Activated naive CD4-positive, alpha-beta T cell treated with anti-CD3 and anti-CD28 coated beads, Interleukin-2, amount 50 U/mL, for 72 hours (primary cell): ENCODE results near the gene PECR. TPM values are rescaled to one million over a fixed set of nuclear protein-coding genes. Genes with fewer than 3 reads are reported as not detected.
A peak's percentile ranks its signal among the peaks of the same experiment; 100 is the strongest.

Experiments
- ATAC-seq, 2 donors: fragments of 150-1000 bp; cut with Tn5 transposase; 2 replicates each; pipeline ENCODE4 v1.10.0; 2021; ENCODE audit warnings: mild to moderate bottlenecking in 2 of 2, moderate library complexity in 2 of 2
- DNase-seq, 2 donors: peaks; one replicate each; pipeline ENCODE4 v3.0.0; 2021 to 2022; ENCODE audit warnings: low spot score in 2 of 2
- H3K27ac Mint-ChIP-seq, 2 donors: one replicate each; pipeline ENCODE4 v1.8.0; 2022; ENCODE audit warnings: mild to moderate bottlenecking in 2 of 2, mixed read lengths in 2 of 2
- H3K36me3 Mint-ChIP-seq, 2 donors: one replicate each; pipeline ENCODE4 v1.8.0; 2022; ENCODE audit warnings: mixed read lengths in 2 of 2
- H3K9me3 Mint-ChIP-seq, 2 donors: one replicate each; pipeline ENCODE4 v1.8.0; 2022; ENCODE audit warnings: mixed read lengths in 2 of 2
- total RNA-seq, 2 donors: library from RNA; stranded (reverse); gene quantifications; one replicate each; pipeline ENCODE4 v1.2.3, GENCODE V29; 2022

PECR gene
- total RNA-seq, 2 donors from 2014 or later, result 25.4 to 34.0 TPM

DNA sequence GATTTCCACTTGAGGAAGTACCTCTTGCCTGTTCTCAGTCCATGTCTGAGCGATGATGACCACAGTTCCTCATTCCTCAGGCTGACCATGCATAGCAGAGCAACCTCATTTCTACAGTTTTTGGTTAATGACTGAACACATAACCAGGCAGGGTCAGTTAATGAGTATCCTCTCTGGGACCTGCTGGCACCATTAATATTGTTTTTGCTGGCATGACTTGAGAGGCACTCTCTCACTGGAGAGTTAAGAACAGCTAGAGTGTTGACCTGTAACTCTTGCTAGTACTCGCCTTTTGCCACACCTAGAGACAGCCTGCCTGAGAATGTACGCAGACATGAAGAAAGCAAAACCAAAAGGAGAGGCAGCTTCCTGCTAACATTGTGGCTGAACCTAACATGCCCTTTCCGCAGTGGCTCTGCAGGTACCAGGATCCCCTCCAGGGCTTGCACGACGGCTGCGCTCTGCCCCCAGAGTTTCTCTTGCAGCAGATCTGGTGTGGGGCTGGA is 23.9 kb downstream of the PECR start:
- DNase-seq, result peak; percentile 38 to 60
- peak; percentile 88 to 93 for ATAC-seq
- Mint-ChIP-seq H3K27ac (peak overlapping the region; percentile 87 to 91), H3K36me3 (peaks cover 8 to 12% of the 10 kb centered on the region in 2 donors), H3K9me3 (no peaks in the 10 kb centered on the region)

DNA sequence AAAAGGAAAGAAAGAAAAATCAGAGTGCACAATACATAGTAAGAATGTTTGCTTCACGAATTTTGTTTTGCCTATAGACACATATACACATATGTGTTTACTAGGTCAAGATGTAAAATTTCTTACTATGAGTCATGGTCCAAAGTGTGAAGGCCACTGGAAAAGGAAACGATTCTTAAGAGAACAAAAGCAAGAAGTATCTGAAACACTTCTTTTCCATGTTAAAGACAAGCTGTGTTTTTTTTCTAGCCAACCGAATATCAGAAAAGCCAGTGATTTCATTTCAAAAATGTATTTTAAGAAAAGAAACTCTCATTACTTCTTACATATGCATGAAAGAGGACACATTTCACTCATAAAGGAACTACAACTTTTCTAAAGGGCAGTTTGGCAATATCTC is 24.9 kb downstream of the PECR start:
- Mint-ChIP-seq H3K27ac (peak overlapping the region in 1 of 2 donors; percentile 26), H3K36me3 (peaks cover 8 to 12% of the 10 kb centered on the region in 2 donors), H3K9me3 (no peaks in the 10 kb centered on the region)
- DNase-seq, result no peak
- ATAC-seq, result no peak

DNA sequence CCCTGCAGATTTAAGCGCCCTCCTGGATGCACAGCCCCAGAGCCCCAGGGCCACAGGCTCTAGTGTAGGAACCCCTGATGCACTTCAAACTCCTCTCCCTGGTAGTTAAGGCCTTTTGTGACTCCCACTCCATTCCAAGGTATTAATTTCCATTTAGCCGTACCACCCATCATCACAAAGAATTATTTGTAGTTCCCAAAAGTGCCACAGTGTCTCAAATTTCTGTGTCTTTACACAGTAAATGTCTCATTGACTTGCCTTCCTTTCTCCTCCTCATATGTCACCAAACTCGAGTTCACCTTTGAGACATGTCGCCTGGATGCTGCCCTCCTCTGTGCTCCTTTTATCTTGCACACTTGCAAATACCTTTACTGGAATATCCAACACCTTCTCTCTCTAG is 25.9 kb downstream of the PECR start:
- peak overlapping the region; percentile 25 to 26 for H3K27ac Mint-ChIP-seq
- H3K9me3 Mint-ChIP-seq, result no peaks in the 10 kb centered on the region
- DNase-seq, result no peak
- peaks cover 8 to 12% of the 10 kb centered on the region in 2 donors for H3K36me3 Mint-ChIP-seq
- ATAC-seq, result no peak

DNA sequence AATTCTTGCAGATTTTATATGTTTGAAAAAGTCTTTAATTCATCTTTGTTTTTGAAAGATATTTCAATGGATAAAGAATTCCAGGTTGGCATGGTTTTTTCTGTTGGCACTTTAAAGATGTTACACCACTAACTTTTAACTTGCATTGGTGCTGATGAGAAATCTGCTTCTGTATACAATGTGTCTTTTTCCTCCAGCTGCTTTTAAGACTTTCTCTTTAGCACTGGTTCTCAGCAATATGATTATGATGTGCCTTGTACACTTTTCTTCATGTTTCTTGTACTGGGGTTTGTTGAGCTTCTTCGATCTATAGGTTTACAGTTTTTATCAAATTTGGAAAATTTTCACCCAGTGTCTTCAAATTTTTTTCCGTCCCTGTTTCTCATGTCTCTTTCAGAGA is 29.2 kb downstream of the PECR start:
- no peak overlapping the region for H3K27ac Mint-ChIP-seq
- DNase-seq (no peak), ATAC-seq (no peak)
- H3K9me3 Mint-ChIP-seq, result no peaks in the 10 kb centered on the region
- H3K36me3 Mint-ChIP-seq, result peaks cover 0 to 15% of the 10 kb centered on the region in 2 donors

DNA sequence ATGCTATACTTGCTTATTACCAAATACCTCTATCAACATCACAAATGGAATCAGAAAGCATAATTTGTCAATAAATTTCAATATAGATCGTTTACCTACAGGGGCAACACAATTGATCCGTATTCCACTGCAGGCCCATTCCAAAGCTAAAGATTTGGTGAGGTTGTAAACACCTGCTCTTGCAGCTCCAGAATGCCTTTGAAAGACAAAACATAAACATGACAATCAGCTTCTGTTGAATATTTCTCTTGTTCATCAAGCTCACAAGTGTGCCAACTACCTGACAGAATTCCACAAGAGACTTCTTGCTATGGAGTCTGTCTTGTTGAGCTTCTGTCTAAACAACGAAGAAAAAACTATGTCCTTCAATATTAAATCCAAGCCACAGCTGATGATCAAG is 30.3 kb downstream of the PECR start:
- ATAC-seq, result no peak
- H3K36me3 Mint-ChIP-seq, result peaks cover 0 to 15% of the 10 kb centered on the region in 2 donors
- no peak overlapping the region for H3K27ac Mint-ChIP-seq
- no peak for DNase-seq
- H3K9me3 Mint-ChIP-seq, result no peaks in the 10 kb centered on the region

DNA sequence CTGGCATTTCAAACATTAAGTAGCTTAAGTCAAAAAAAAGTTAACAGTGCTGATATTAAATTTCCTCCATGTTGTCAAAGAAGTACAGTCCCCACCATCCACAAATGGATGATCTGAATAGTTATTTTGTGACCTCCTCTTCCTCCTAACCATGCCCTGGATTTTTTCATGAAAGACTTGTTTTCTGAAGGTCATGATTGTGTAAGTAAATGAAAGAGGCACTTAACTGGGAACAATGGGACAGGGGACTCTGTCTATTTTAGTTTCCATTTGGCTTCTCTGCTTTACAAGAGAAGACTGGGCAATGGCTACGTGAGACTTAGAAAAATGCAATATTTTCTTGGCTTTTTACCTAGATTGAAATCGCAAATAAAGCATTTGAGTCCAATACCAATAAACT is 32.2 kb downstream of the PECR start:
- H3K9me3 Mint-ChIP-seq, result no peaks in the 10 kb centered on the region
- DNase-seq, result no peak
- H3K27ac Mint-ChIP-seq, result no peak overlapping the region
- peaks cover 0 to 7% of the 10 kb centered on the region in 2 donors for H3K36me3 Mint-ChIP-seq
- no peak for ATAC-seq

DNA sequence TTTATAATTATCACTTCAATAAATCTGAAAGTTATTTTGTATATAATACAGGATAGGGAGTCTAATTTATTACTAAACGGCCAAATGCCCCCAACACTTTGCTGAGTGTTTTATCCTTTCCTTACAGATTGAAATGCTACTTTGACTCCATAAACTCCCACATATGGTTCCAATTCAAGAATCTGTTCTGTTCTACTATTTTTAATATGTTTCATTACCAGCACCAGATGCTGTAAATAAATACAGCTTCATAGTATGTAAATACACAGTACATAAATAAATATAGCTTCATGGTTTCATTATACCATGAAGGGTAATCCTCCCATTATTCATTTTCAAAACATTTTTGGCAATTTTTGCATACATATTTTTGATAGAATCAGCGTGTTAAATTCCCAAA is 34.2 kb downstream of the PECR start:
- H3K9me3 Mint-ChIP-seq, result no peaks in the 10 kb centered on the region
- no peak overlapping the region for H3K27ac Mint-ChIP-seq
- DNase-seq, result no peak
- peaks cover 0 to 7% of the 10 kb centered on the region in 2 donors for H3K36me3 Mint-ChIP-seq
- ATAC-seq, result no peak

DNA sequence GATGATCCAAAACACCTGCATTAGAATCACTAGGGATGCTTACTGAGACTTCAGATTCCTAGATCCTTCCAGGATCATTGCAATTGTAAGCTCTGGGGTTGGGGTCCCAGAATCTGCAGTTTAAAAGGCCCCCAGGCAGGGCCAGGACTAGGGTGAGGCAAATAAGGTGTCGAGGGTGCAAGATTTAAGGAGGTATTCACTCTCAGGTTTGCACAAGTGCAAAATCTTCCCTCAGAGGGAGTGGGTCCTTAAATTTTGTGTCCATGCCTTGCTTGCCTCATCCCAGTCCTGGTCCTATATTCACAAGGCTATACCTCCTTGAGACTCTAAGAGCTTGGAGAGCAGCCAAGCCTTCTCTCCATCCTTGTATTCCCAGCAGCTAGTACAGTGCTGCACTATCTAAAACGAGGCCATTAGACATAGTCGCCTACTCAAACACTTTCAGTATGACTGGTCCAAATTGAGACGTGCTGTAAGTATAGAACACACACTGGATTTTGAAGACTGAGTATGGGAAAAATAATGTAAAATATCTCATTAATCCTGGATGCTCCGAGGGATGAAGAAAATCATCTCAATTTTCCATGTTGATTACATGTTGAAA is 36.6 kb downstream of the PECR start:
- Mint-ChIP-seq H3K9me3 (no peaks in the 10 kb centered on the region), H3K36me3 (peaks cover 0 to 2% of the 10 kb centered on the region in 2 donors), H3K27ac (no peak overlapping the region)
- ATAC-seq, result peak in 1 of 2 donors; percentile 80
- no peak for DNase-seq

DNA sequence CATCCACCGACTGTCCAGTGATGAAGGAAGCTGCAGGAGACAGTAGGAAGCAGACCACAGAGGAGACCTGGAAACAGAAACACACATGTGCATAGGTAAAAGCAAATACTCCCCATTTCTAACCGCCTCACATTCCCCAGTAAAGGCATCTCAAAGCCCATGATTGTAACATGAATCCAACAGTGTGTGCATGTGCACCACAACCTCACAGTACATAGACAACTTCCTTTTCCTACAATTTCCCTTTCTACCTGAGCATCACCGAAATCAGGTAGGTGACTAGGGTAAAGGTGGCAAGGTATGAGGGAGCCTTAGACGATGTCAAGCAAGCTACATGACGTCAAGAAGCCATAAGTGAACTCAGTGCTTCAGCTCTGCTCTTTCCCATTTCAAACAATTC is 37.7 kb downstream of the PECR start:
- DNase-seq (no peak), ATAC-seq (no peak)
- Mint-ChIP-seq H3K27ac (no peak overlapping the region), H3K9me3 (no peaks in the 10 kb centered on the region), H3K36me3 (no peaks in the 10 kb centered on the region)

DNA sequence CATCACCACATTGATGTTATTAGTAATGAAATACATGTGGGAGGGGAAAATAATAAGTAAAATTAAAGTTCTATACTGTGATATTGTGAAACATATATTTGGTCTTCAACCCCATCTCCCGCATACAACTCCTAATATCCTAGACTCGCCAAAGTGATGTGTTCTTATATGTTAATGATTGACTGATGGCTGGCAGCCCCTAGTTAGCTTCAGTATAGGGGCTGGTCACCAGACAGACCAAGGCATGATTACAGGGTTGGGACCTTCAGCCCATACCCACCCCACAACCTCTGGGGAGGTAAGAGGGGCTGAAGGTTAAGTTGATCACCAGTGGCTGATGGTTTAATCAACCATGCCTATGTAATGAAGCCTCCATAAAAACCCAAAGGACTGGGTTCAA is 40.2 kb downstream of the PECR start:
- Mint-ChIP-seq H3K36me3 (no peaks in the 10 kb centered on the region), H3K27ac (peak overlapping the region in 1 of 2 donors; percentile 52), H3K9me3 (no peaks in the 10 kb centered on the region)
- ATAC-seq (no peak), DNase-seq (no peak)

DNA sequence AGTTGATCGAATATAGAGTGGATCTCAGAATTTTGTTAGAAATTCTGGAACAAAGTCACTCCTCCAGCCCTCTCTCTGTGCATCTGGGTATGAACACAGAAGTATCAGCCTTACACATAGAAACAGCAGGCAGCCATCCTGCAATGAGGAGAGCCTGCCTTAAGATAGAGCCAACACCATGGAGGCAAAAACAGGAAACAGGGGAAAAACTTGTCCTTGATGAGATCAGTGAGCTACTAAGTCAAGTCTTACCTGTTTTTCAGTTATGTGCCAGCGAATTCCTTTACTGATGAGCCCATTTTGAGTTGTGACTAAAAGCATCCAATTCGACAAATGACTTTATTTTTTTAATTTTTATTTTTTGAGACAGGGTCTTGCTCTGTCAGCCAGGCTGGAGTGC is 41.7 kb downstream of the PECR start:
- H3K36me3 Mint-ChIP-seq, result no peaks in the 10 kb centered on the region
- H3K9me3 Mint-ChIP-seq, result no peaks in the 10 kb centered on the region
- ATAC-seq, result no peak
- H3K27ac Mint-ChIP-seq, result no peak overlapping the region
- no peak for DNase-seq

DNA sequence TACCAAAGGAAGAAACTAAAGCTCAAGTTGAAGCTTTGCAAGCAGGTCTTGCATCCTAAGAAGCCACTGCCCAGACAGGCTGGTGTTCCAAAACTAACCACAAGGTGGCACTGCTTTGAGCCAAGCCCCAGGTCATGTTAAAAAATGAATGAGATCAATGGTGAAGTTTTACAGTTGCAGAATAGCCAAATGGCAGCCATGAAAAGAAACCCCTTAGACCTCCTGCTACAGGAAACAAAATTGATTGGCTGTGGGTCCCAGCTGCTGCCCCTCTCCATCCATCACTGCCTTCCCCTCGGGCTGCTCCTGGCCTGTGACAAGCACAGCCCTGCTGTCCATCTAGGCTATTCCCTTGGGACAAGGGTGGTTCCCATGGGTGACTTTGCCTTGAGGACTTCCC is 47.5 kb downstream of the PECR start:
- peak in 1 of 2 donors; percentile 35 for ATAC-seq
- H3K27ac Mint-ChIP-seq, result no peak overlapping the region

DNA sequence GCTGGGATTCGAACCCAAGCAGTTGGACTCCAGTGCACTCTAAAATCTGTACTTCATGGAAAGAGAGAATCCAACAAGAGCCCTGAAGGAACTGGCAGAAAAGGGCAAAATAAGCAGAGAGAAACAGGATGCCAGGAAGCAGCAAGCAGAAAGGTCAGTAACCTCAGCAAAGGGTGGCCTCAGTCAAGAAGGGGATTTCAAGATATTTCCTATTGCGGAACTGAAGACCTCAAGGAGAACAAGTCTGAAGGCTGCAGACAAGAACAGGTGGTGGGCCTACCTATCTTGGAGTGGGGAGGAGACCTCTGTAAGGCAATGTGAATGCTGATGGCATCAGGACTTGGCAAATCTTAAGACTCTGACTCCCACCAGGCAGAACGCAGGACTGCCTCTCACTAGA is 48.2 kb downstream of the PECR start:
- Mint-ChIP-seq H3K9me3 (no peaks in the 10 kb centered on the region), H3K27ac (no peak overlapping the region), H3K36me3 (peaks cover 4 to 12% of the 10 kb centered on the region in 2 donors)
- DNase-seq (no peak), ATAC-seq (no peak)

More for the DNA sequence above, 47.5 kb downstream of the PECR start:
- H3K9me3 Mint-ChIP-seq, result no peaks in the 10 kb centered on the region
- DNase-seq, result peak; percentile 65 to 89
- H3K36me3 Mint-ChIP-seq, result peaks cover 4 to 12% of the 10 kb centered on the region in 2 donors

DNA sequence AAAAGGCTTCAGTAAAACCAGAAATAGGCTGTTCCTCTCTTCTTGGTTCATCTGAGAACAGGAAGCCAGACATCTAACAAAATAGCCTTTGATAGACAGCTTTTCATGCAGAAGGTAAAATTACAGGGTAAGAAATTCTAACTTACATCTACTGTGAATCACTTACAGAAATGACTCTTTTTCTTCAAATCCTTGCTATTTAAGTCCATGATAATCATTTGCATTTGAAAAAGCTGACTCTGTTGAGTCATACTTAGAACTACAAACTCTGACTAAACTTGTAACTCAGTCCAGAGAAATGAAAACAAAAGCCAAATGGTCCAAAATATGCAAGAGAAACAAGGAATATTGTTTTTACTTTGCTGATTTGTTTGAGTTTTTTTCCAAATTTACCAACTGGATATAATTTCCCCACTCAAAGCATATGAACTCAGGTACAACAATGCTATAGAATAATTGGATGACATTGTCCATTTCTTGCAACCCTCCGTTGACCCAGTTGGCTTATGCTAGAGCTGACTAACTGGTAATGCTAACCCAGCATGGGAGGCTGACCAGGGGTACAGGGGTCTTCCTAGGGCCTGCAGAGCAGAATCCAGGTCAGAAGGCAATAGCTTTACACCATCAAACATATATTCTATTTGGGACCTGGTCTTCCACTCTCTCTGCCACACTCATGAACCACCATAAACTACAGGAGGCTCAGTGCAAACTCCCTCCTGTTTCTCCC is 49.5 kb downstream of the PECR start:
- Mint-ChIP-seq H3K27ac (peak overlapping the region; percentile 79 to 97), H3K9me3 (no peaks in the 10 kb centered on the region)

DNA sequence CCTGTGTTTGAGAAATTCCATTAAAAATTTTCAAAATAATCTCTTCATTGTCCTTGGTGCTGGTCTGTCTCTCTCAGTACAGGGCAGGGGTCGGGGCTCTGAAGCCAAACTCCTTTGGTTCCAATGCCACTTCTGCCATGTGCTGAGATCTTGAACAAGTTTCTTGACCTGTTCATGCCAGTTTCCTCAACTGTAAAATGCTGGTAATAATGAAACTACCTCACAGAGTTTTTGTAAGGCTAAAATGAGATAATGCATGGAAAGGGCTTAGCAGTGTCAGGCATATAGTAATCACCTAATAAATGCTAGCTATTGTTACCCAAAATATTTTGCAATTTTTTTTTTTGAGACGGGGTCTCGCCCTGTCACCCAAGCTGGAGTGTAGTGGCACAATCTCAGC is 51.4 kb downstream of the PECR start:
- ATAC-seq (no peak), DNase-seq (no peak)
- no peaks in the 10 kb centered on the region for H3K9me3 Mint-ChIP-seq
- H3K36me3 Mint-ChIP-seq, result peaks cover 4 to 12% of the 10 kb centered on the region in 2 donors
- H3K27ac Mint-ChIP-seq, result peak overlapping the region in 1 of 2 donors; percentile 61

More for the DNA sequence above, 49.5 kb downstream of the PECR start:
- no peak for DNase-seq
- ATAC-seq, result peak; percentile 90 to 95
- peaks cover 4 to 12% of the 10 kb centered on the region in 2 donors for H3K36me3 Mint-ChIP-seq

DNA sequence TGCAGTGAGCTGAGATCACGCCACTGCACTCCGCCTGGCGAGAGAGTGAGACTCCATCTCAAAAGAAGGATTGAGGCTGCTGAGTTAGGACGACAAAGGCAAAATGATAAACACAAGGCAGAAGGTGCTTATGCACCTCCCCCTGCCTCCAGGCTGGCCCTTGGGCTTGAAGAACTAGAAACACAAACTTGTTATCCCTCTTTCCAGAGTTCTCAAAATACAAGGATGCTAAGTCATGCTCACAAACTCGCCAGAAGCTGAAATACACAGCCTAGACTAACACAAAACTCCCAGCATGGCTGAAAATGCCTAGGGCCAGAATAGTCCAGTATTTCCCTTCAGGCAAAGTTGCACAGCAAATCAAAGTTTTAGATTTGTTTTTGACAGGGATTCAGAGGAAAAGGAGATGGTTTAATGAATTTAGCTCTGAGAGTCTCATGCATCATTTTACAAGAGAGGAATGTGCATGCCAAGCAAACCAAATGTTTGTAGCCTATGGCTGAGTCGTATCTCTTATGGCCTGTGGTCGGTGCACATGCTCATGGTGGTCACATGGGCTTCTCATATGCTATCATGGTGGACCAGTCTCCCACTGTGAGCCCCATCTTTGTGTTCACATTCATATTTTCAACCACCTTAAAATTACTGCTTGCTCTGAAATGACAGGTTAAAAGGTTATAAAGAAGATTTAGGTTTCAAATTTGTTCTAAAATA is 52.0 kb downstream of the PECR start:
- H3K9me3 Mint-ChIP-seq, result no peaks in the 10 kb centered on the region
- H3K27ac Mint-ChIP-seq, result peak overlapping the region in 1 of 2 donors; percentile 61
- ATAC-seq, result peak; percentile 25 to 37
- no peak for DNase-seq
- peaks cover 4 to 12% of the 10 kb centered on the region in 2 donors for H3K36me3 Mint-ChIP-seq

DNA sequence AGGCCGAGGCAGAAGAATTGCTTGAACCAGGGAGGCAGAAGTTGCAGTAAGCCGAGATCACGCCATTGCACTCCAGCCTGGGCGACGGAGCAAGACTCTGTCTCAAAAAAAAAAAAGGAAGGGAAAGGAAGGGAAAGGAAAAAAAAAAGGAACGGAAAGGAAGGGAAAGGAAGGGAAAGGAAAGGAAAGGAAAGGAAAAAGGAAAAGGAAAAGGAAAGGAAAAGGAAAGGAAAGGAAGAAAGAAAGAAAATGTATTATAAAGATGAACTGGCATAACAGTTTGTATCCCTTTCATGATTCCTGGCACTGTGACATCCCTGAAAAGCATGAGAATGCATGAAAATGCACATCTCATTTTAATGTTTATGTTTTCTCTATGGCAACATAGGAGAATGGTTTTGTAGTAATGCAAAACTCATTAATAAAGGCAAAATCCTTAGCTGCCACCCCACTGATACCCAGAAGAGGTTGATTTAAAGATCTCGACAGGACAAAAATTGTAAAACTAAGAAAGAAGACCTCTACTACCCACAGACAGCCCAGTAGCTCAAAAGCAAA is 56.8 kb downstream of the PECR start:
- ATAC-seq (no peak), DNase-seq (no peak)
- no peaks in the 10 kb centered on the region for H3K9me3 Mint-ChIP-seq
- H3K36me3 Mint-ChIP-seq, result peaks cover 3 to 7% of the 10 kb centered on the region in 2 donors
- H3K27ac Mint-ChIP-seq, result peak overlapping the region in 1 of 2 donors; percentile 14
